Amygdala (tissue), 56 donors: ENCODE data around the gene PRDM2.

ENCODE experiments used
- DNase-seq, 56 donors: peaks; one replicate each; lab custom pipeline; 2025; lab: John Stamatoyannopoulos, UW

The PRDM2 gene

GRCh38 chr1:13786541-13786940 is 86.6 kb downstream of the PRDM2 start:
- peak in 2 of 56 donors; percentile 13 to 37 for DNase-seq

DNA sequence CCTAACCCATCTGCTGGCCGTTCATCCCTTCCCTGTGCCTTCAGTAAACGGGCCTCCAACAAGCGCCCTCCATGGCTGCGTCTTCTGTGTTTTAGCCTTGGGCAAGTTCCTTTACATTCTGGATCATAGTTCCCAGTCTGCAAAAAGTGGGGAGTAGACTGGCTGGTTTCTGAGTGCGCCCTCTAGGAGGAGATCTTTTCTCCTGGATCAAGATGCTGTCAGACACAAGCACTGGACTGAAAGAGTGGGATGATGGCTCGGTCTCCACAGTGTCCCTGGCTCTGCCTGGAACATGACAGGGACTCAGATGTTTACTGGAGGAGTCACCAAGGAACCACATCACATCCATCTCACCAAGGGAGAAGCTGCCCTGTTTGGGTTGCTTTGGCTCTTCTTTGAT is 88.8 kb downstream of the PRDM2 start:
- DNase-seq, result no peak

DNA sequence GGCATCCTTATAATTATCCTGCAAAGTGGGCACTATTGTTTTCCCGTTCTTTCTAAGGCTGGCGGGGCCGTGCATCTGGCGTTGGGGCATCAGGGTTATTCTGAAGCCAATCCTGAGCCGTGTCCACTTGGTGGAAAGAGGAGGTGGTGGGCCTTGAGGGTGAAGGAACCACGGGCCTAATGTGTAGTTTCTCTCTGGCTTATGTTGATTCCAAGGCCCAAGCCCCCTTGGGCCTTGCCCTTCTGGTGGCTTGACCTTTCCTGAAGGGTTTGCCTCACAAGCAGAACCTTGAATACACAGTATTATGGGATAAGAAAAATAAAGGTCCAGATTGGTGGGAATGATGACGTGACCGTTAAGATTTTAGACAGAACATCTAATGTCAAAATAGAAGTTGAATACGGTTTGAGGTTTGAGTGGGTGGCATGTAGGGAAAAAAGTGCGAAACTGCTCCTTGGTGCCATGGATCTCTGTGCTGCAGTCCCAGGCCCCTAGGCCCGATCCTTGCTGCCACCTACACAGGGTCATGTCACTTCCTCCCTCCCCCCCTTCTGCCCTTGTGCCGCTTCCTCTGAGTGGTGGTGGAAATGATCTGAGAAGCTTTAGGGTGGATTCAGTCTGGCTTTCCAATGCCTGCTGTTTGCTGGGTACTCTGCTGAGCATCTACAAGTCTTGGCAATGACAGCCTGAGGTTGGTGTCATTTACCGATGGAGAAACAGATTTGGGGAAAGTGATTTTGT is 90.5 kb downstream of the PRDM2 start:
- no peak for DNase-seq

GRCh38 chr1:13792419-13792818 is 92.4 kb downstream of the PRDM2 start:
- DNase-seq, result peak in 3 of 56 donors; percentile 12 to 35 (median 22)

DNA sequence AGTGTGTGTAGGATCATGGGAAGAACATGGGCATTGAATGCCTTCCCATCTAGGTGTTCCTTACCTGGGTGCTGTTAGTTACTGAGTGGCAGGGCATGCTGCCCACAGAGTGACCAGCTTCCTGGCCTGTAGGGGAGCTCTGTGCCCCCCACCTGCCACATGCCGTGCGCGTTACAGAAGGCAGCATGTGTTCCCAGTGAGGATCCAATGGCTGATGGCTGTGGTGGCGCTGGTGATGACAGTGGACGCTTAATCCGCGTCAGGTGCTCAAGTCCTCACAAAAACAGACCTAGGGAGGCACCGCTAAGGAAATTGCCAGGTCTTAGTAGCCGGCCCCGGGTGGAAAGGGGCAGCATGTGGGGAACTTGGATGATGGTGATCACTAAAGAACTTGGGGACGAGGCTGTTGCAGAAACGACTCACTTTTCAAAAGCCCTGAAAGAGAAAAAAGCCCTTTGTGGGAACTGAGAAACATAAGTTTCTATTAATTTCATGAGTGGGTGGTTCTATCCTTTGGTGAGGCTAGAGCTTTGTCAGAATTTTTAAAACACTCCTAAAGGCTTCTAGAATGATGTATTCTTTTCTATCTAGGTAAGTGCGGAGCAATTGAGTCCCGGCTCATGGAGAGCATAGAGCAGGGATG is 93.2 kb downstream of the PRDM2 start:
- DNase-seq, result no peak

DNA sequence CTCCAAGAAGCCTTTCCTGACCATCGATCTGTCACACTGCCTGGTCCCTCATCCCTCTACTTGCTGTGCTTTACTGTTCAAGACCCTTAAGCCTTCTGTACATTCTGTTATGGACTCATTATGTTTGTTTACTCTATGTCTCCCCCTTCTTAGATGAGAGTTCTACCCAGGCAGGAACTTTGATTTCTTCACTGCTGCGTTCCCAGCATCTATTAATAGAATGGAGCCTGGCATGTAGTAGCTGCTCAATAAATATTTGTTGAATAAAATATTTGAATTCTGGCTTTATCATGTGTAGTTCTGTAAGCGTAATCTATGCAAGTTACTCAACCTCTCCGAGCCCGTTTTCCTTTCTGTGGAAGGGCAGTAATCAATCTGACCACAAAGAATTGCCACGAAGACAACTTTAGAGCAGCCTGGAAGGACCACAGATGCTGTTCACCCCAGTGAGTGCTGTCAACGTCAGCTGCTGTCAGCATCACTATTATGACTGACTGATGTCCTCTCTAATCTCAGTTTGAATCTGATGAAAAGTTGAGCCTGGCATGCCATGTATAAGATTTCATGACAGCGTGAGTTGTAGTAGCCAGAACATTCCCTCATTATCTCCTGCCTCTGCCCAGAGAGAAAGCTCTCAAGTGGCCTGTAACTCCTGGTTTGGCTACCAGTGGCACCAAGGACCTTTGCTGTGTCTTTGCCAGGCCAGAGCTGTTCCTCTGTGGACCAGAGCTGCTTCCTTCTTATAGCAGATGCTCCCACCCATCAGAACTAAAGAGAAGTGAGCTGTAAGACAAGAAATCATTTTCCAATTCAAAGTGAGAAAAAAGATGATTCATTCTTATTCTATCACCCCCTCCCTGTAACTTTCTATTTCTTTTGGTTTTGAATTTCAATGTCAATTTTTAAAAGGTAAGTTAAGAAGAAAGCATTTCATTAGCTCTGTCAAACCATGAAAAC is 94.5 kb downstream of the PRDM2 start:
- DNase-seq, result no peak

GRCh38 chr1:13797397-13797796 is 97.4 kb downstream of the PRDM2 start:
- DNase-seq, result no peak

DNA sequence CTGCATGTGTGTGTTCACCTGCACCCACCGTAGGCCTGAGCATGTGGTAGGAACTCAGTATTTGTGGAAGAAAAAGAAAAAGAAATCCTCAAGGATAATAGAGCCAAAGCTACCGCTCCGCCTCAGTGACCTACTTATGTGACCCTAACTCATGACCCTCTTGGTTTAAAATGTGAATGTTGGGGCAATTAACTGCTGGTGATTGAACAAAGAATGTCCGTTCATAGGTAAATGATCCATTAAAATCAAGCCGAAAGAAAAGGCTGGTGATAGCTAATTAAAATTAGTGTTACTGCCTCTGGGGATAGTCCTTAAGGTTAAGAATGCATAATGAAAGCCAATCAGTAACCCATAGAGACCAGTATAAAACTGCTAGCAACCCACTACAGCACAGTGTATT is 98.1 kb downstream of the PRDM2 start:
- no peak for DNase-seq

GRCh38 chr1:13799502-13800283 is 99.7 kb downstream of the PRDM2 start:
- no peak for DNase-seq

- no peak for DNase-seq
Observed at GRCh38 chr1:13801232-13801631, 101.2 kb downstream of the PRDM2 start.

- no peak for DNase-seq
Observed at GRCh38 chr1:13801655-13802486, 101.9 kb downstream of the PRDM2 start.

DNA sequence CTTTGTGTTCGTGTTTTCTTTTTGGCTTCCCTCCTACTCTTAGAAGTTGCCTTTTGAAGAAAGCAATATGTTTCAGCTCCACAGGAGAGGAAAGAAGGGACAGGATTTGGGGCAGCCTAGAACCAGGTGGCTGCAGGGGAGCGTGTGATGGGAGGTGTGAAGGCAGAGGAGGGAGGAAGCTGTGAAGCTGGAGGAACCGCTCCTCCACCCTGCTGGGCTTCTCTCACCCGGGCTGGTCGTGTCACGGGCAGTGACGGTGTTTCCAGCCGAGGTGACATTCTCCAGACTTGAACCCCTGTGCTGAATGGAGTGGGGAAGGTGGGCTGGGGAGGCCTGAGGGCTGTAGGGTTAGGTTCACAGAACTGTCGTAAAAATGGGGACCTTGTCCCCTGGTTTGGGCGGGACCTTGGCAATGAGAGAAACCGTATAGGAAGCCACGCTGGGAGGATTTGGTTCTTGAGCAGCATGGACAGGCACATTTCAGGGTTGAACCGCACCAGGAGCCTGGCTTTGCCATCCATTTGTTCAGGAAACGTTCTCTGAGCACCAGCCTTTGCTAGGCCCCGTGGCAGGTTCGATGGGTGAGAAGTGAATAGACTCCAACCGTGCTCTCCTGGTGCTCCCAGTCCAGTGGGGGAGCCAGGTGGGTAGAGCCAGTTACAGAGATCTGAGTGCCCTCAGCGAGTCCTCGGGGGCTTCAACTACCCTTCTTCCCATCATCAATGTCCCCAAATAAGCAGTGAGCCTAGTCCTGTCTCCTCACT is 103.0 kb downstream of the PRDM2 start:
- DNase-seq, result peak in 1 of 56 donors; percentile 16

- no peak for DNase-seq
Observed at GRCh38 chr1:13803546-13804239, 103.7 kb downstream of the PRDM2 start.

GRCh38 chr1:13804240-13804633 is 104.2 kb downstream of the PRDM2 start:
- DNase-seq, result no peak

GRCh38 chr1:13805431-13805830 is 105.4 kb downstream of the PRDM2 start:
- no peak for DNase-seq

- peak in 2 of 56 donors; percentile 12 to 34 for DNase-seq
Observed at GRCh38 chr1:13806108-13806507, 106.1 kb downstream of the PRDM2 start.

GRCh38 chr1:13807209-13807608 is 107.2 kb downstream of the PRDM2 start:
- DNase-seq, result peak in 8 of 56 donors; percentile 3 to 37 (median 18)

GRCh38 chr1:13808729-13809131 is 108.7 kb downstream of the PRDM2 start:
- DNase-seq, result peak in 2 of 56 donors; percentile 15 to 24
